SK-N-SH treated with all-trans-retinoic acid at 6 μM for 48 hours (cell line): ENCODE data around the gene ABCA1.

ENCODE experiments used
- ATAC-seq: fragments of 200-7000 bp; cut with Tn5 transposase; 3 replicates; pipeline ENCODE4 v1.9.1; 2020; ENCODE audit warnings: mild to moderate bottlenecking, moderate library complexity
- ARNTL ChIP-seq: fragments of 450-650 bp; formaldehyde crosslinking; IDR thresholded peaks from 2 replicates; pipeline ENCODE4 v1.5.0; 2020; ENCODE audit warnings: low read depth, mild to moderate bottlenecking, moderate library complexity, borderline replicate concordance
- CSRNP3 ChIP-seq: fragments of 250-450 bp; sonication (Bioruptor Pico); IDR thresholded peaks from 2 replicates; pipeline ENCODE4 v1.5.1; 2021; ENCODE audit warnings: mild to moderate bottlenecking, moderate library complexity
- ESRRG ChIP-seq: fragments of 250-450 bp; sonication (Bioruptor Pico); IDR thresholded peaks from 2 replicates; pipeline ENCODE4 v1.6.1; 2021; ENCODE audit warnings: mild to moderate bottlenecking
- GLIS3 ChIP-seq: fragments of 250-450 bp; sonication (Bioruptor Pico); IDR thresholded peaks from 2 replicates; pipeline ENCODE4 v1.5.0; 2020; ENCODE audit warnings: mild to moderate bottlenecking, moderate library complexity
- ISL1 ChIP-seq: fragments of 250-450 bp; sonication (Bioruptor Pico); IDR thresholded peaks from 2 replicates; pipeline ENCODE4 v2.1.2; 2022; ENCODE audit warnings: mild to moderate bottlenecking, moderate library complexity
- PATZ1 ChIP-seq: fragments of 250-450 bp; sonication (Bioruptor Pico); IDR thresholded peaks from 2 replicates; pipeline ENCODE4 v1.8.0; 2020; ENCODE audit warnings: mild to moderate bottlenecking, moderate library complexity, borderline replicate concordance
- POU6F1 ChIP-seq: fragments of 250-450 bp; sonication (Bioruptor Pico); IDR thresholded peaks from 2 replicates; pipeline ENCODE4 v1.8.0; 2021; ENCODE audit warnings: low read depth, mild to moderate bottlenecking, moderate library complexity, borderline replicate concordance
- PPARA ChIP-seq: fragments of 250-450 bp; sonication (Bioruptor Pico); IDR thresholded peaks from 2 replicates; pipeline ENCODE4 v1.5.0; 2020; ENCODE audit warnings: mild to moderate bottlenecking, borderline replicate concordance
- RARB ChIP-seq: fragments of 250-450 bp; sonication (Bioruptor Pico); IDR thresholded peaks from 2 replicates; pipeline ENCODE4 v1.8.0; 2021; ENCODE audit warnings: mild to moderate bottlenecking, moderate library complexity
- SNAI2 ChIP-seq: fragments of 250-450 bp; sonication (Bioruptor Pico); IDR thresholded peaks from 2 replicates; pipeline ENCODE4 v1.5.0; 2020; ENCODE audit warnings: mild to moderate bottlenecking, moderate library complexity
- TCF4 ChIP-seq: fragments of 250-450 bp; sonication (Bioruptor Pico); IDR thresholded peaks from 2 replicates; pipeline ENCODE4 v1.8.0; 2021; ENCODE audit warnings: mild to moderate bottlenecking, moderate library complexity, borderline replicate concordance
- TOX ChIP-seq: fragments of 250-450 bp; sonication (Bioruptor Pico); IDR thresholded peaks from 2 replicates; pipeline ENCODE4 v1.8.0; 2021; ENCODE audit warnings: mild to moderate bottlenecking, moderate library complexity, borderline replicate concordance
- TSHZ2 ChIP-seq: fragments of 250-450 bp; sonication (Bioruptor Pico); IDR thresholded peaks from 2 replicates; pipeline ENCODE4 v1.5.0; 2020; ENCODE audit warnings: mild to moderate bottlenecking, moderate library complexity
- ZC3H10 ChIP-seq: fragments of 250-450 bp; sonication (Bioruptor Pico); IDR thresholded peaks from 2 replicates; pipeline ENCODE4 v1.5.1; 2021; ENCODE audit warnings: mild to moderate bottlenecking, moderate library complexity
- ZFP3 ChIP-seq: fragments of 250-450 bp; sonication (Bioruptor Pico); IDR thresholded peaks from 2 replicates; pipeline ENCODE4 v1.5.0; 2020; ENCODE audit warnings: mild to moderate bottlenecking, moderate library complexity
- ZFP30 ChIP-seq: fragments of 450-650 bp; formaldehyde crosslinking; IDR thresholded peaks from 2 replicates; pipeline ENCODE4 v1.5.0; 2022; ENCODE audit warnings: mild to moderate bottlenecking, moderate library complexity
- ZNF565 ChIP-seq: fragments of 450-650 bp; formaldehyde crosslinking; conservative IDR thresholded peaks from 2 replicates; pipeline ENCODE4 v1.5.0; 2020; ENCODE audit warnings: low read depth, mild to moderate bottlenecking, moderate library complexity
- ZNF70 ChIP-seq: fragments of 450-650 bp; formaldehyde crosslinking; IDR thresholded peaks from 2 replicates; pipeline ENCODE4 v1.5.0; 2020; ENCODE audit warnings: mild to moderate bottlenecking, moderate library complexity
- ZNF8 ChIP-seq: fragments of 450-650 bp; formaldehyde crosslinking; IDR thresholded peaks from 2 replicates; pipeline ENCODE4 v1.5.0; 2020; ENCODE audit warnings: mild to moderate bottlenecking, moderate library complexity

The ABCA1 gene

GRCh38 chr9:104808035-104808614, 119.8 kb downstream of the ABCA1 start:
- peak; percentile 64; the same call in 2 of the 3 replicates for ATAC-seq
- no peak for TF ChIP-seq ESRRG (CRISPR knock-in tag)
- TF ChIP-seq TCF4 (CRISPR knock-in tag), result peak; percentile 33; the same call in 1 of the 2 replicates

GRCh38 chr9:104805441-104805840, 122.5 kb downstream of the ABCA1 start:
- TF ChIP-seq ESRRG (CRISPR knock-in tag) (no peak), ZC3H10 (no peak), PATZ1 (CRISPR knock-in tag) (no peak), SNAI2 (no peak), PPARA (no peak), ZFP30 (CRISPR knock-in tag) (no peak), GLIS3 (CRISPR knock-in tag) (no peak), TSHZ2 (CRISPR knock-in tag) (no peak), ARNTL (CRISPR knock-in tag) (no peak), ZFP3 (CRISPR knock-in tag) (no peak), ZNF8 (CRISPR knock-in tag) (no peak), TOX (no peak)
- no peak for ATAC-seq

- no peak for ATAC-seq
- TF ChIP-seq PATZ1 (CRISPR knock-in tag) (no peak), POU6F1 (CRISPR knock-in tag) (no peak), ISL1 (CRISPR knock-in tag) (no peak), ZNF70 (CRISPR knock-in tag) (no peak), TCF4 (CRISPR knock-in tag) (no peak), CSRNP3 (no peak)
Measured at GRCh38 chr9:104802906-104803305, 125.0 kb downstream of the ABCA1 start.

GRCh38 chr9:104802110-104802509, 125.8 kb downstream of the ABCA1 start:
- TF ChIP-seq PATZ1 (CRISPR knock-in tag) (no peak), PPARA (no peak), POU6F1 (CRISPR knock-in tag) (no peak), RARB (CRISPR knock-in tag) (no peak), ZFP30 (CRISPR knock-in tag) (no peak), ZNF565 (CRISPR knock-in tag) (no peak), ESRRG (CRISPR knock-in tag) (no peak), SNAI2 (no peak), ZFP3 (CRISPR knock-in tag) (no peak), TCF4 (CRISPR knock-in tag) (no peak), CSRNP3 (no peak), ZNF8 (CRISPR knock-in tag) (no peak), ISL1 (CRISPR knock-in tag) (no peak), TOX (no peak), ZC3H10 (no peak)
- ATAC-seq, result no peak
